HG02884 (cell line): ENCODE measurements around the gene APBB1IP.
A peak's percentile ranks its signal among the peaks of the same experiment; 100 is the strongest.
"Not testable (repeated sequence)": the region's sequence is repeated elsewhere in the genome, so short reads cannot be mapped to it uniquely, and the experiment has no call there.

Experiments
- ATAC-seq: cut with Tn5 transposase; IDR thresholded peaks from one replicate; pipeline ENCODE4 v1.9.1; 2021; ENCODE audit warnings: mild to moderate bottlenecking, moderate library complexity; ENCODE audit not compliant: unreplicated experiment

Gene APBB1IP

DNA sequence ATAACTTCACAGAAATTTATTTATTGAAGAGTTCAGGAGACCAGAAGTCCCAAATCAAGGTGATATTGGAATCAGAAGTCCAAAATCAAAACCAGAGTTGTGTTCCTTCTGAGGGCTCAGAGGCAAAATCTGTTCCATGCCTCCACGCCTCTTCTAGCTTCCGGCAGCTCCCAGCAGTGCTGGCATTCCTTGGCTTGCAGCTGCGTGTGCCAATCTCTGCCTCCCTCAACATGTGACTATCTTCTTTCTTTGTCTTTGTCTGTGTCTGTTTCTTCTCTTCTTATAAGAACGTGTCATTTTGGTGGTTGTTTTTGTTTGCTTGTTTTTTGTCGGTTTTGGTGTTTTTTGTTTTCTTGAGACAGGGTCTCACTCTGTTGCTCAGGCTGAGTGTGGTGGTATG, 116.1 kb downstream of the APBB1IP start:
- no peak for ATAC-seq

DNA sequence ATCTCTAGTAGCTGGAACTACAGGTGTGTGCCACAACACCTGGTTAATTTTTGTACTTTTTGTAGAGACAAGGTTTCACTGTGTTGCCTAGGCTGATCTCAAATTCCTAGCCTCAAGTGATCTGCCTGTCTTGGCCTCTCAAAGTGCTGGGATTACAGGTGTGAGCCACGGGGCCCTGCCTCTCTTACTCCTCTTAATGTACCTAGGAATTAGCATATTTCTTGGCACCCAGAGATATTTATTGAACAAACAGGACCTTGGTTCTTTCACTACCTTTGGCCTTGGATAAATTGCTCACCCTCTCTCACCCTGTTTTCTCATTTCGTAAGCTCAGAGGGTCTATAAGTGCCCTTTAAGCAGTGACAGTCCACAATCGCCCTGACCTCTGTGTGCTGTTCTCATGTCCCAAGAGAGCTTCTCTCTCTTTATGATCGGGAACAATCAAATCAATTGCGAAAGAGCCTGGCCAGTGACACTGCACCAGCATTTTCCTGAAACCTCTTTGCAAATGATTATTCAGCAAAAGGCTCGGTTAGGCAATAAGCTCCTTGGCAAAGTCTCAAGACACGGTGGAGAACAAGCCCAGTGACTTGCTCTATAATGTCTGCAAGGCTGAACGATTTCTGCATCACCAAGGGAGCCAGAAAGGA, 117.7 kb downstream of the APBB1IP start:
- no peak for ATAC-seq

DNA sequence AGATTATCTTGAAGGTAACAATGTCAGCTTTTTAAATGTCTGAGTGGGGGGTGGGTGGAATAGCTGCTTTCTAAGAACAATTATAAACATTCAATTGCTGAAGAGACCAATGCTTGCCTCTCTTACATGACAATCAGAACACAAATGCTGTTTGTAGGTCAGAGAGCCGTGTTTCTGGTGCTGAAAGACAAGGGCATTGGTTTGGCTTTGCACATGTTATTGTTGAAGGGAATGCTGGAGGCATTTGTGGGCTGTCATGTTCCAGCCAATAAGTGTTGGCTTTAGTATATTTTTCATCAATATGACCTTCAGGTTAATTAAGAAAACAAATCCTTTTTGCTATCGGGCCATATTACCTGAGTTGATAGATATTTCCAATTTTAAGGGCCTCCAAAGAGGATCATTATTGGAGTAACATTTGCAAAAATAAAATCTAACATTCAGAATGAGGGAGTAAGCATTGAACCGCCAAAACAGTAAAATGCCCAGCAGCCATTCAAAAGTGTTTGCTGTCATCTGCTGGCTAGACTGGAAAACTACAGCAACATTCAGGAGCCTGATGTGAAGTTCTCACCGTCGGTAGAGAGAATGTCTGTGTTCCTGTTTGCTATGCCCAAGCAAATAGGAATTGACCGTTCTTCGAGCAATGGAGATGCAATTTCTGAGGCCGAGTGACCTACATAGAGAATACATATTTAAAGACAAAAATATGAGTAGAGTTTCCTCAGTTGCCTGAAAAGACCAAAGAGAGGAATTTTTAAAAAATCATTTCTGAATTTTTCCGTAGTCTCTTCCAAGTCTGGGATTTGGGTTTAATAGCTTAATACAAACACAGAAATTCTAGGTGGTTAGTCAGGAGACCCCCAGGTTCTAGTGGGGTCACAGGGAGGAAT, 118.9 kb downstream of the APBB1IP start:
- no peak for ATAC-seq

DNA sequence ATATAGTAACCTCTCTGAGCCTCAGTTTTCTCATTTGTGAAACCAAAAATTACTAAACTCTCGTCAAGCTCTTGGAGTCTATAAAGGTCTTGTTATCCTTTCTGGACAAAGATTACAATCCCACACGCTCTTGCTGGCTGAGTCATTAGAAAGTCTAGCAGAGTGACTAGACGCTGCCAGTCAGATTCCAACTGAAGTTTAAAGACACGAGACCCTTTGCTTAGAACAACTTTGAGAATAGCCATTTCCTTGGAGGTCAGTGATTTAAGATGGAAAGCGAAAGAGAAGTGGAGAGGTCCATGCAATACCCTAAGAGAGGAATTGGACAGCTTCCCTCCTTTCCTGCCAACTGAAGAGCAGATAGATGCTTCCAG, 119.5 kb downstream of the APBB1IP start:
- no peak for ATAC-seq

DNA sequence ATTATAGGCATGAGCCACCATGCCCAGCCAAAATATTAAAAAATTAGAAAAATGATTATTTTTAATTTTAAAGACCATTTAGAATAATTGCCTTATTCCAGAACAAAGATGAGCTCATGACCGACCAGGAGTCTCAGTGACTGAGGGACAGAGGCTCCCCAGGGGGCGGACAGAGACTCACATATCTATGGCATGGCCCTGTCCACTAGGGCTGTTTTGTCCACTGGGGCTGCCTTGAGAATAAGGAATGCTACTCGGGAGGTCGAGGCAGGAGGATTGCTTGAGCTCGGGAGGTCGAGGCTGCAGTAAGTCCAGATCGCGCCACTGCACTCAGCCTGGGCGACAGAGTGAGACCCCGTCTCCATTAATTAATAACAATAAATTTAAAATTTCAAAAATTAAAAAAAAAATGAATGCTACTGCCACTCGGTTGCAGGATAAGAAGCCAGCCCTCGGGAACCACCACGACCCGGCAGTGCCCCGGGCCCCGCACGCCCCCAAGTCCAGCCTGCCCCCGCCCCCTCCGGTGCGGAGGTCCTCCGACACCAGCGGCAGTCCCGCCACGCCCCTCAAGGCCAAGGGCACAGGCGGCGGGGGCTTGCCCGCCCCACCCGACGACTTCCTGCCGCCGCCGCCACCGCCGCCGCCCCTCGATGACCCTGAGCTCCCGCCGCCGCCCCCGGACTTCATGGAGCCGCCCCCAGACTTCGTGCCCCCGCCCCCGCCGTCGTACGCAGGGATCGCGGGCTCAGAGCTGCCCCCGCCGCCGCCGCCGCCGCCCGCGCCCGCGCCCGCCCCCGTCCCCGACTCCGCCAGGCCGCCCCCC, 128.6 kb downstream of the APBB1IP start:
- no peak for ATAC-seq

DNA sequence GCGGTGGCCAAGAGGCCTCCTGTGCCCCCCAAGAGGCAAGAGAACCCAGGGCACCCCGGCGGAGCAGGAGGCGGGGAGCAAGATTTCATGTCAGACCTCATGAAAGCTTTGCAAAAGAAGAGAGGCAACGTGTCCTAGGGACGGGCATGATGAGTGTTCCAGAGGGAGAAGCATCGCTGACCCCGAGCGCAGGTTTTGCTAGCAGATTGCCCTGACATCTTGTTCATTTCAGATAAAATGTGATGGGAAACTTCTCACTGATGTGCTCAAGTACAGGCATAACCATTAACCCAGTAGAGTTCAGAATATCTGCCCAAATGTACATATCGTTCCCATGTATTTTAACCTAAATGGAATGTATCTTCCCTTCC, 129.2 kb downstream of the APBB1IP start:
- ATAC-seq, result no peak

DNA sequence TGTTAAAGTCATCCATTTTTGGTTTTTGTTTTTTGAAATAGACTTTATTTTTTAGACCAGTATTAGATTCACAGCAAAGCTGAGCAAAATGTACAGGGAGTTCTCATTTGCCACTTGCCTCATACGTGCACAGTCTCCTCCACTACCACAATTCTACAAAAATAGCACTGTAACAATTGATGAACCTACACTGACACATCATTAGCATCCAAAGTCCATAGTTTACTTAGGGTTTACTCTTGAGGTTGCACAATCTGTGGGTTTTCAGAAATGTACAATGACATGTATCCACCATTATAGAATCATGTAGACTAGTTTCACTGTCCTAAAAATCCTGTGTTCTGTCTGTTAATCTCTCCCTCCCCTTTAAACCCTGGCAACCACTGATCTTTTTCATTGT, 133.5 kb downstream of the APBB1IP start:
- no peak for ATAC-seq

DNA sequence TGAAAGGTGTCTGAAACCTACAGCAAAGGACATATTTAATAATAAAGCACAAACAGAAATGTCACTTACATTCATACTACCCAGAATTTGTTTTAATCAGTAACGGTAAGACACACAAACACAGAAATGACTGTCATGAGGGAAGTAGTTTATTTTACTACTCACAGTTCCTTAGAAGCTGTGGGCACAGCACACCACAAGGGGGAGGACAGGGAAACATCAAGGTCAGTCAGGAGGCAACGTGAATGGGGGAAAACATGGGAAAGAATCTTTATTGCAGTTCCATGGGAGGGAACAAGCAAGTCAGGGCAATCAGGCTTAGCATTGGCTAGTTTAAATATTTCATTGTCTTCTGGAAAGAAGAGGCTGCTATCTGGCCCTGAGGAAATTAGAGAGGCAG, 135.5 kb downstream of the APBB1IP start:
- no peak for ATAC-seq

DNA sequence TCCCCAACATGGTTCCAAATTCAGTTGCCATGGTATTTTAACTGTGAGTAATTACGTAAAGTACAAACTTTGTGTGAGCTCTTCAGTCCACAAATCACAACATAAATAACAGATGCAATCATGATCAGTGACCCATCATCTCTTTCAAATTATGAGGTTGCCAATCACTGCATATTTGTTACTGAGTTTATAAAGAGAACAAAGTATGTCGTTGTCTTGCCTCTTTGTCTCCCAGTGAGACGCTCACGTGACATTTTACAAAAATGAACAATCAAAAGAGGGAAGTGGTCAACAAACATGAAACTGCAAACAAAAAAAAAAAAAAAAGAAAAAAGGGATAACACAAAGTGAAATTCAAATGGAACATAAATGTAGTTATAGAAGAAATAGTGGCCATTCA, 136.6 kb downstream of the APBB1IP start:
- ATAC-seq, result peak; percentile 58

DNA sequence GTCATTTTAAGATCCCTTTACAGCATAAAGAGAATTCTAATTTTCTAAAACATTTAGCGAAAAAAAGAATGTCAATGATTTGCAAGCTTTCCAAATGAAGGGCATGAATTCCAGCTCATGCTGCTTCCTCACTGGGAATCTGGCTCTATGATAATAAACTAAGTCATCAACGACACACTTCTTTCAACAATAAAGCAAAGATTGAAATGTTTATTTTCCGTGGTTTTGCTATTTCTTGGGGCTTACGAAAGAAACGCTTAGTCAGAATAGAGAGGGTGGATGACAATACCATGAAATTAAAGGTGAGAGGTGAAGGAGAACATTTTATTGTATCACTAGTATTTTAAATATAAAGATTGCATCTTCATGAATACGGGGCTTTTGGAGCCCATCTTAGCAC, 140.2 kb downstream of the APBB1IP start:
- ATAC-seq, result not testable (repeated sequence)

DNA sequence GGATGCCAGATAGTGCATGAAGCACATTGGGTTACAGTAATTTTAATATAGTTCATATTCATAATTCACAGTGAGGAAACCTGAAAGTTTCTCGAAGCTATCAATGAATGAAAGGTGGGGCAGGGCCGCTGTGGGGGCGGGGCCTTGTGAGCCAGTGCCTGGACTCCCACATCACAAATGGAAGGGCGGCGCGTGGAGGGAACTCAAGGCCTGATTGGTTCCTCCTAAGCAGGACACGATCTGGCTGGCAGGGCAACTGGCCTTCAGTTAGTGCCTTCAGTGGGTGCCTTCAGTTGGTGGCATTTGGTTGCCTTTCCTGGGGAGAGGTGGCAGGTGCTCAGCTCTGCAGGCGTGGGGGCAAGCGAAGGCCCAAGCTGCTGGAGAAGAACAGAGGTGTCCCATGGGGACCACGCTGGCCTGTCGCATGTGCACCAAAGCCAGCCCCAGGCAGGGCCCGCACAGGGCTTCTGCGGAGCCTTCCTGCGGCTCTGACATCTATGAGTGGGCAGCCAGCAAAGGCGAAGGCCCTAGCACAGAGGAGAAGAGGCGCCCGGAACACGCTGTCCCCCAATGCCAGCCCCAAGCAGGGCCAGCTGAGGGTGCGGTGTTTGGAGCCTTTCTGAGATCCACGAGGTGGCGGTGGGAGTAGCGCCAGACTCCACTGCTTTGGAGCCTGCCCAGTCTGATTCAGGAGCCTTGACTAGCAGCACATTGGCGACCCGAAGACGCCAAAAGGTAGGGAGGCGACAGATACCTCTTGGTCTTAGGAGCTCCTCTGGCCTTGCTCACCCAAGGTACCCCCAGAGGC, 141.3 kb downstream of the APBB1IP start:
- ATAC-seq, result no peak

DNA sequence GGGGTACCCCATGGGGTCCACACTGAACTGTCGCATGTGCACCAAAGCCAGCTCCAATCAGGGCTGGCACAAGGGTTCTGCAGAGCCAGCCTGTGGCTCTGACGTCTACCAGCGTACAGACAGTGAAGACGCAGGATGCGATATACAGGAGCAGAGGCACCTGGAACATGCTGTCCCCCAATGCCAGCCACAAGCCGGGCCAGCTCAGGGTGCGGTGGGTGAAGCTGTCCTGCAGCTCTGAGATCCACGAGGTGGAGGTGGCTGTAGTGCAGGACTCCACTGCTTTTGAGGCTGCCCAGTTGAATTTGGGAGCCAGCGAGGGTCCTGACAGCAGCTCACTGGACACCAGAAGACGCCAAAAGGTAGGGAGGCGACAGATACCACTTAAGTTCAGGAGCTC, 148.1 kb downstream of the APBB1IP start:
- ATAC-seq, result no peak

DNA sequence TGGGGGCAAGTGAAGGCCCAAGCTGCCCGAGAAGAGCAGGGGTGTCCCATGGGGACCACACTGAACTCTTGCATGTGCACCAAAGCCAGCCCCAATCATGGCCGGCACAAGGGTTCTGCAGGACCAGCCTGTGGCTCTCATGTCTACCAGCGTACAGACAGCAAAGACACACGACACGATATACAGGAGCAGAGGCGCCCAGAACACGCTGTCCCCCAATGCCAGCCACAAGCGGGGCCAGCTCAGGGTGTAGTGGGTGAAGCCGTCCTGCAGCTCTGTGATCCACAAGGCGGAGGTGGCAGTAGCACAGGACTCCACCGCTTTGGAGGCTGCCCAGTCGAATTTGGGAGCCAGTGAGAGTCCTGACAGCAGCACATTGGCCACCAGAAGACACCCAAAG, 150.5 kb downstream of the APBB1IP start:
- ATAC-seq, result no peak

DNA sequence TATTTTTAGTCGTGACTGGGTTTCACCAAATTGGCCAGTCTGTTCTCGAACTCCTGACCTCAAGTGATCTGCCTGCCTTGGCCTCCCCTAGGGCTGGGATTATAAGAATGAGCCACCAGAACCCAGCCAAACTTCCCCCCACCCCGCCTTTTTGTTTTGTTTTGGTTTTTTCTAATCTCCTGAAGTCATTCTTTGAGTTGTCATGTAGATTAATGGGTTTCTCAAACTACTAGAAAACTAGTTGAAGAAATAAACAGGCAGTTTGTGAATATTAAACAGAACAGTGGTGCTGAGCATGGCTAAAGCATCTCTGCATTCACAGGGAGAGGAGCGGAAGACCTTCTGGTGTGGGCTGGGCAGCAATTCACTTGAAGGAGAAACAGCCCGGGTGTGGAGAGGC, 151.7 kb downstream of the APBB1IP start:
- ATAC-seq, result not testable (repeated sequence)

DNA sequence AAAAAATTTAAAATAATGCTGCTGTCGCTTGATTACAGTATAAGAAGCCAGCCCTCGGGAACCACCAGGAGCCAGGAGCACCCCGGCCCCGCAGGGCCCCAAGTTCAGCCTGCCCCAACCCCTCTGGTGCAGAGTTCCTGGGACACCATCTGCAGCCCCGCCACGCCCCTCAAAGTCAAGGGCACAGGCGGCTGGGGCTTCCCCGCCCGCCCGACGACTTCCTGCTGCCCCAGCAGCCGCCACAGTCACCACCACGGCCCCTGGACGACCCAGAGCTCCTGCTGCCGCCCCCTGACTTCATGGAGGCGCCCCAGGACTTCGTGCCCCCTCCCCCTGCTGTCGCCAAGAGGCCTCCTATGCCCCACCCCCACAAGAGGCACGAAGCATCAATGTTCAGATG, 155.8 kb downstream of the APBB1IP start:
- ATAC-seq, result no peak

DNA sequence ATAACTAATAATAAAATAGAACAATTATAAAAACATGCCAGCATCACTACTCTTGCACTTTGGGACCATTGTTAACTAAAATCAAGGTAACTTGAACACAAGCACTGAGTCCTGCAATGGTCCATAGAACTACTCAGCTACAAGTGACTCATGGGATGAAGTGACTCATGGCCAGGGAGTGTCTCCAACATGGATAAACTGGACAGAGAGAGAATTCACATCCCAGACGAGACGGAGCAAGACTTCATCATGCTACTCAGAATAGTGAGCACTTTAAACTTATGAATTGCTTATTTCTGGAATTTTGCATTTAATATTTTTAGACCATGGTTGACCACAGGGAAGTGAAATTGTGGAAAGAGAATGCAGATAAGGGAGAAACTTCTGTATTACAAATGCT, 165.1 kb downstream of the APBB1IP start:
- ATAC-seq, result not testable (repeated sequence)

DNA sequence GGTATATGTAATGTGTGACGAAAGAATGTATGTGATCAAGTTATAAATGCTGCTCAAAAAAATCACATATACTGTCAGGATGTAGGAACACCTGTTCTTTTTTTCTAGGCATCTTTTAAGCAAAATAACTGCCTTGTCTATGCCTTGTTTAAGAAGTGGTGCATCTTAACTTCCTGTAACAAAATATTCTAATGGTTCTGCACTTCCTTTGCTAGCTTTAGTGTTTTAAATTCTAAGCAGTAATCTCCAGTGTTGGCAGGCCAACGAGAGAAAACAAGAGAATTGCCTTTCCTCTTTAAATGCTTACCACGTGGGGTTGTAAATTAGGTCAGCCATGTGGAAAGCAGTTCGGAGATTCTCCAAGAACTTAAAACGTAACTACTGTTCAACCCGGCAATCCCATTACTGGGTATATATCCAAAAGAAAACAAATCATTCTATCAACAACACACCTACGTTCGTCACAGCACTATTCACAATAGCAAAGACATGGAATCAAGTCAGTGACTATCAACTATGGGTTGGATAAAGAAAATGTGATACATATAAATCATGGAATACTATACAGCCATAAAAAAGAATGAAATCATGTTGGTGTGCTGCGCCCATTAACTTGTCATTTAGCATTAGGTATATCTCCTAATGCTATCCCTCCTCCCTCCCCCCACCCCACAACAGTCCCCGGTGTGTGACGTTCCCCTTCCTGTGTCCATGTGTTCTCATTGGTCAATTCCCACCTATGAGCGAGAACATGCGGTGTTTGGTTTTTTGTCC, 166.4 kb downstream of the APBB1IP start:
- ATAC-seq, result not testable (repeated sequence)

DNA sequence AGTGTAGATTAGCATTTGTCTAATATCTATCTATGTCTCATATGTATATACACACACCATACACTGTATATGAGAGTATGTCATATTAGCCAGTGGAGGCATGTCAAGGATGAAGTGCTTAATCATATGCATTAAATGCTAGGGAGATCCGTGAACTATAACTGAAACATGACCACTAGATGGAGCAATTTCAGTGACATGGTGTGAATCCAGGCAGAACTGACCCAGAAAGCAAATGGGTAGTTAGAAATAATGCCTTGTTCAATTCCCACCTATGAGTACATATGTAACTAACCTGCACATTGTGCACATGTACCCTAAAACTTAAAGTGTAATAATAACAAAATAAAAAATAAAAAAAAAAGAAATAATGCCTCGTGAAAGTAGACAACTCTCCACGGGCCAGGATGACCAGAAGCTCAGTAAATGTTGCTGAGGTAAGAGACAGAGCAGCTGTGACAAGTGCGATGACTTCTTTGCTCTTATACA, 168.3 kb downstream of the APBB1IP start:
- ATAC-seq, result peak; percentile 65

DNA sequence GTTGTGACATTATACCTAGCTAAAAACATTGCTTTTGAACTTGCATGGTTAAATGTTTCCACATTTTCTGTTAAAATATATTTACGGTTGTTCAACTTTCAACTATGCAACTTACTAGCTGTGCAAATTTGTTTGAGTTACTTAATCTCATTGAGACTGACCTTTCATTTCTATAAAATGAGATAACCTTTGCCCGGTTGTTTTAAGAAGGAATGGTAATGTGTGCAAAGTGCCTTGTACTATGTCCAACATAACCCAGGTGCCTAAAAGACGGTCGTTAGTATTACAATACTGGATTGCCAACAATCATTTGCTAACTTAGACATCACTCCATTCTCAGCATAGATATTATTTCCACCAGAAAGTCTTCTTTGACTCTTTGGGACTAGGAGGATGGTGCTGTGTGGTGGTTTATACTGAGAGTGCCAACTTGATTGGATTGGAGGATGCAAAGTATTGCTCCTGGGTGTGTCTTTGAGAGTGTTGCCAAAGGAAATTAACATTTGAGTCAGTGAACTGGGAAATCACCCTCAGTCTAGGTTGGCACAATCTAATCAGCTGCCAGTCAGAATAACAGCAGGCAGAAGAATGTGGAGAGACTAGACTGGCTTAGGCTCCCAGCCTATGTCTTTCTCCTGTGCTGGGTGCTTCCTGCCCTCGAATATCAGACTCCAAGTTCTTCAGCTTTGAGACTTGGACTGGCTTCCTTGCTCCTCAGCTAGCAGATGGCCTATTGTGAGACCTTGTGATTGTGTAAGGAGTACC, 174.2 kb downstream of the APBB1IP start:
- no peak for ATAC-seq
